ENCODE results near the gene SMAD7.

Gene SMAD7

DNA sequence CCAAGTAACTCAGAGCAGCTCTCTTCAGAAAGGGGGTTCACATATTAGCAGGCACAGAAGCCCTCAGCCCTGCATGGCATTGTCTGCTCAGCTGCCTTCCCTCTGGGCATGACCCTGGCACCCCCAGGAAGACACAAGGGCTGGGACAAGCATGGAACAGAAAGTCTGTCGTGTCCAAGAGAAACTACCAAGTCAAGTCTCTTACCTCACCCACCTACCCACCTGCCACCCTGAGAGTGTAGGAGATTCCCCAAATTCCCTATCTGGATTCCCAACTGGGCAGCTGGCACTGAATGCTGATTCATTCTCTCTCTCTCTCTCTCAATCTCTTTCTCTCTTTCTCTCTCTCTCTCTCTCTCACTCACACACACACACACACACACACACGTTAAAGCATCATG lies 21.6 kb downstream of the SMAD7 start:
- DNase-seq: no peak

DNA sequence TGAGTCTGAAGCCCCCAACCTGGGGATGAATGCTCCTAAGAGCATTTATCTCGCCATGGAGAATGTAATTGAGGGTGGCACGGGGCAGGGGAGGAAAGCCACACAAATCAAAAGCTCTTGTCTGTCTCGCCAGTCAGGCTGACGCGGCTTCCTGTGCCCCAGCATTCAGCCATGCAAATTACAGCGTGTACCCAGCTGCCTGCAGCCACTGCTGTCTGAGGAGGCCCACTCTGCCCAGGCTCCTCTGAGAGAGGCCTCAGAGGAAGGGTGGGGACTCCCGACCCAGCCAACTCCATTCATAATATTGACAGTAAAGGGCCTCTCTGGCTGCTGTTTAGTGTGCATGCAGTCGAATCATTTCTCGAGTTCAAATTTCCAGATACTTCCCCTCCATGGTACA lies 22.0 kb downstream of the SMAD7 start:
- DNase-seq: no peak

DNA sequence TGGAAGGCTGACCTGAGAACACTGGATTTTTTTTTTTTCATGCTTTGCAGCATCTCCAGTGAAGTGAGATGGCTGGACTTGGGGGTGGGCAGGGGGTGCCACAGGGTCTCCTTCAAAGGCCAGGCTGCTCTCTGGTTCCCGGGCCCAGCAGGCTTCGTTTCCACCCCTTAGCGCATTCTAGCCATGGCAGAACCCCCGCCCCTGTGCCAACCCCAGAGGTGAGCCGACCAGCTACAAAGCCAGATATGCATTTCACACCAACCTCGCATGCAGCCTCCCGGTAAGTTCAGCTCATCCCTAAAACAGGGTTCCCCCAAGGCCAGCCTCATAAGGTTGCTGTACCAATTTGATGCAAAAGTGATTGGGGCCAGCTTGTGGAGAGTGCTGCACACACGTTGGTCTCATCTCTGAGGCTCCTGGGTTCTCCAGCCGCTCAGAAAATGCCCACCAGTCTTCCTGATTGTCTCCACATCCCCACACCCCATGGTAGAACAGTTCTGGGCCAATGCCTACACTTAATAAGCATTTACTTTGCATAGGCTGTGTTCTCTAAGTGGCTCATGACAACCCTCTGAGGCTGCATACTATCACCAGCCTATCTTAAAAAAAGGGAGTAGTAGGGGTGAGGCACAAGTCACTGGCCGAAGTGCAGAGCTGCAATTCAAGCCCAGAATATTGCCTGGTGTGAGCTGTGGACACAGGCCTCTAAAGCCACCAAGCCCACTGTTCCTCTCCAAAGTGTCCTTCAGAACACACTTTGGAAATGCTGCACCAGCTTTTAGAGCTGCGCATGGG lies 23.3 kb downstream of the SMAD7 start:
- DNase-seq: no peak

DNA sequence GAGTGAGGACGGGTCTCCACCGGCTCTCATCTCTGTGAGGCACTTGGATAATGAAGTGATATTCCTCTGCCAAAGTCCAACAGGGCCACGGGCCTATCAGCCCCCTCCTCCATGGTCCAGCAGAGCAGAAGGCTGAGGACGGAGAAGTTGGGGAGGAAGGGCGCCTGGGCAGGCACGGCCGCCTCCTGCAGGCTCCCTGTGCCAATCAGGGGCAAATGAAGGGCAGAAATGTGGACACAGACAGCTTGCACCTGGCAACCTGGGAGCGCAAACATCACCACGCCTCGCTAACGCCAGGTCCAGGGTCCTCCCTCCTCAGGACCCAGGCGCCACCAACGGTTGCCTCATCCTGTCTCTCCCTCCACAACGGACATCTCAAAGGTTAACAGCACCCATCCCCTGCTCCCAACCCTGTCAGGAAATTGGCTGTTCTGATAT lies 24.3 kb downstream of the SMAD7 start:
- DNase-seq: no peak

DNA sequence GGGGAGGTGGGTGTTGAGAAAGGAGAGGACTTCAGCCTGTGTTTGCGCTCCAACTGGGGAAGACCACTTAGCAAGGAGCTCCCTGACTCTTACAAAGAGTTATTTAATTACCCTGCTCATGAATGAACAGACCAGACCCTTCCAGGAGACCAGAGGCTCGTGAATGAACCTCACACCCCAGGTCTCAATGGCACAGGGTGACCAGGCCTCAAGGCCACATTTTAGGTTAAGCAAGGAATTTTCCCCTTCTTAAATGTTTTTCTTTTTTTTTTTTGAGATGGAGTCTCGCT lies 25.3 kb downstream of the SMAD7 start:
- DNase-seq: no peak

DNA sequence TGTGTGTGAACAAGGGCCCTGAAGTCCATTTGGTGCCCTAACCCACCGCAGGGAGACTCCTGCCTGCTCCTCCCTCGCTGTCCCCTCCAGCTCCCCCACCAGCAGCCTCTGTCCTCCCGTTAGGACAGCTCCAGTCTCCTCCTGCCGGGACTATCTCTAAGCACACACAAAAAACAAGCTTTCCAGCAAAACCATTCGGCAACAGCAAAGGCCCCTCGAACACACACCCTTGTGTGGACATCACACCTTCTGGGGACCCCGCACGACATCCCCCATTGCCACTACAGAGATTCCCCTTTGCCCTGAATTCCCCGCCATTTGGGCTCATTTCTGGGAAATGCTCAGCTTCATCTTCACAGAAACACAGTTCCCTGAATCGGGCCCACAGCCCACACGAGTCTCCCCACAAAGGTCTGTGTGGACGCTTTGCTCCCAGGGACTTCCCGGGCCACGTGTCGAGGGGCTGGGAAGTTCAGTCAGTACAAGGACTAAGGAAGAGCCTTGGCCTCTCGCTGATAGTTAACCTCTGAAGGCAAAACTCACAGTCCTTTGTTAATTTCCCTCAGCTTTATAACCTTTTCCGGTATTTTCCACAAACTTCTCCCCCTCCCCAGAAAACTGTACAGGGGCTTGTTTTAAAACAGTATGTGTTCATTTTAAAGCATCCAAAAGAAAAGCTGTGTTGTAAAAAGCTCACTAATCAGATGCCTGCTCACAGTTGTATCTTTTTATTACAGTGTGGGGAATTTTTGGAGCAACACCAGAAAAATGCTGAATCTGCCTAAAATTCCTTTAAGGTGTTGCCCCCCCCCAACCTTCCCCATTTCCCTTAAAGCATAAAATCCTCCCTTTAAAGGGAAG lies 25.9 kb downstream of the SMAD7 start:
- no peak for DNase-seq

DNA sequence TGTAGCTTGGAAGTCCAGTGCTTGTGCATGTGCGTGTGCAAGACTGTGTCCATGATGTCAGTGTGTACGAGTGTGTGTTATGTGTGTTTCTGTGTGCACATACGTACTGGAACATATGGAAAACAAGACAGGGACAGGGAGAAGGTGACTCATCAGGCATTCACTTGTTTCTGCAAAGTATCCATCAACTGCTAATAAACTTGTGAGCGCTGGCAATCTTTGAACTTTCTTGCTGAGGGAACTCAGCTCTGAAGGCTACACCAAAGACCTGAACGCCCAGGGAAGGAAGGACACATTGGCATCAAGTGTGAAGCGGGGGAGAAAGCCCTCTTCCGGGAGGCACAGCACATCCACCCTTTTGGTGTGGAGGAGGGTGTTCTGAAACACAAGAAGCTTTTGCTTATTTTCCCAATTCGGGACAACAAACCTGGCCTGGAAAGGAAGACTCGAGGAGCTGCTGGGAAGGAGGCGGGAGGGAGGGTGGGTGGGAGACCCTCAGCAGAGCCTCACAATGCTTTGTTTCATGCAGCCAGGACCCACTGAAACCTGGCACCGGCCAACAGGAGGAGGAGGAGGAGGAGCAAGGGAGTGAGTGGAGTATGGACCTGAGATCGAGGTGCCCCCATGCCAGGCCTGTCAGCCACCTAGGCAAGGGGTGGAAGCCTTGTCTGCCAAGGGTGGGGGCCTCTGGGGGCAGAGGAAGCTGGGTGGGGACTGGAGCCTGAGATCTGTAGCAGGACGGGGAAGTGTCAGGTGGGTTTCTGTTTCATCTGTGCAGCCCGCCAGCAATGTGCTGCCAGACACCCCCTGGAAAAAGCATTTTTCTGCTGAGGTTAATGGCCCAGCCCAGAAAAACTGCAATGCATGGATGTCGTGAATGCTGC lies 26.8 kb downstream of the SMAD7 start:
- no peak for DNase-seq

DNA sequence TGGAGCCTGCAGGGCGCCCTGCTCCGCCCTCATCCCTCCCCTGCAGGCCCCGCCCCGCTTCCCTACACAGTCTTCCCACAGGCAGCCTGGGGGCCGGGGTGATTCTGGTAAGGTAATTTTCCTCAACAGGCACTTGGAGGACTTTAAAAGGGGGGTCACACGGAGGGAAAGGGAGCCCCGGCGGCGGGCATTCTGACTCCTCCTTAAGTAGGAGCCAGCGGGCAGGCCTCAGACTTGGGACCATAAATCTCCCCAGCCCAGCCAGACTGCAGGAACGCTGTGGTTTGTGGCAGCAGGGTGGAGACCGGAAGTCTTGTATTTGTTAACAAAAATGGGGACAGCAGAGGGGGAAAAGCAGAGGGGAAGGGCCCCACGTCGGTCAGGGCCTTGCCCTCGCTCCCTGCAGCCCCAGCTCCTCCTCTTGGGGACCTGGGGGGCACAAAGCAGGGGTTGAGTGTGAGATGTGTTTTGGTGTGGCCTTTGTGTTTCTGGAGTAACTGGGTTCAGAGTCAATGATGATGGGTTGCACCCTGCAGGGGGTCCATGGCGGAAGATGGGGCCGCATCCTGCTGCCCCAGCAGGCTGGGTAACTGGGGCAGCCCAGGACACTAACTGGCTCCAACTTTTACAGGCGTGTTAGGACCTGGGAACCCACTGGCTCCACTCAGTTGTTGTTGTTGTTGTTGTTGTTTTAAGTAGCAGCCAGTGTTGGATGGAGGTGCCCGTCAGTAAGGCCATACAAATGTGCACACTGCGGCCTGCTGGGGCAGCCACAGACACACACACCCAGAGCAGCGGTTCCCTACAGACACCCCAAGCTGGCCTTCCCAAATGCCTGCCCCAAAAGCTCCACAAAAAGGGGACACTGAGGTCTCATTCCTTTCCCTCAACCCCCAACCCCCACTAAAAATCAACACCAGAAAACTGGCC lies 27.7 kb downstream of the SMAD7 start:
- peak; percentile 53 for DNase-seq

DNA sequence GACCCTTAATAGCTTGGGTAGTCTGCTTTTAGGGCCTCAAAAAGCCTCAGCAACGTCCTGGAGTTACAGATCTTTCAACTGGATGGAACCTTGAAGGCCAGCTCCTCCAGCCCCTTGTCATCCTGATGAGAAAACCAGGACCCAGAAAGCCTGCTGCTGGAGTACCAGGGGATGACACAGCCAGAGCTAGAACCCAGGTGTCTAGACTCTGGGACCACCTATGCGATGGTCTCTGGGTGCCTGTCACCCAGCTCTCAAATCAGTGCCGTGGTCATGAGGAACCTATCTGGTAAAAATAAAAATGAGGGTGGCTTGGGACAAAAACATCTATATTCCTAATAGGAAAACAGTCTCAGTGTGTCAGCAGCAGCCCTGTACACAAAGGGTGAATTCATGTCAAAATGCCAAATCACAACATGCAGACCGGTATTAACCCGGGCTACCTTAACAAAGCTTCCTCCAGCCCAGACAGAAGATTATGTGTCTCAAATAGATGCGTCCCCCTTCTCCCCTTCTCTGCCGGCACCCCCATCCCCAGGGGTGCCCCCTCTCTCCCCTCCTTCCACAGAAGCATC lies 28.5 kb downstream of the SMAD7 start:
- no peak for DNase-seq

DNA sequence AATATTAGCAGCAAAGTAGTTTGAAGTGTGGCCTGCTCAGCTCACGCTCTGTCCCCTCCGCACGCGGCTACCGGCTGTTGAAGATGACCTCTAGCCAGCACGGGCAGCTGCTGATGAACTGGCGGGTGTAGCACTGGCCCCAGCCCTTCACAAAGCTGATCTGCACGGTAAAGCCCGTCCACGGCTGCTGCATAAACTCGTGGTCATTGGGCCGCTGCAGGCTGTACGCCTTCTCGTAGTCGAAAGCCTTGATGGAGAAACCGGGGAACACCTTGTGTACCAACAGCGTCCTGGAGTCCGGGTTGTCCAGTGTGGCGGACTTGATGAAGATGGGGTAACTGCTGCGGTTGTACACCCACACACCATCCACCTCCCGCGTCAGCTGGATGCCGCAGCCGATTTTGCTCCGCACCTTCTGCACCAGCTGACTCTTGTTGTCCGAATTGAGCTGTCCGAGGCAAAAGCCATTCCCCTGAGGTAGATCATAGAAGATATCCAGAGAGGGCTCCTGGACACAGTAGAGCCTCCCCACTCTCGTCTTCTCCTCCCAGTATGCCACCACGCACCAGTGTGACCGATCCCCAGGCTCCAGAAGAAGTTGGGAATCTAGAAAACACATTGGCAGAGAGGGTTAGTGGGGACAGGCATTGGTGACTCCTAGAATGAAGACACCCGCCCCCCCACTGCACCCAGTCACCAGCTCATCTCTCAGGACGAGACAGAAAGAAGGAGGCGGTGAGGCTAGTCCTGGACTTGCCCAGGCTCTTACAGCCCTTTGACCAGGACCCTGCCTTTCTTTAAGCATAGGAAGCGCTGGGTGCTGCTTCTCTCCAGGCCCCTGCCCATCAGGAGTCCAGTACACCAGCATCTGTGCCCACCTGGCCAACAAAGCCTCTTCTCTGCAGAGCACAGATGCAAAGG lies 29.2 kb downstream of the SMAD7 start:
- DNase-seq: no peak

DNA sequence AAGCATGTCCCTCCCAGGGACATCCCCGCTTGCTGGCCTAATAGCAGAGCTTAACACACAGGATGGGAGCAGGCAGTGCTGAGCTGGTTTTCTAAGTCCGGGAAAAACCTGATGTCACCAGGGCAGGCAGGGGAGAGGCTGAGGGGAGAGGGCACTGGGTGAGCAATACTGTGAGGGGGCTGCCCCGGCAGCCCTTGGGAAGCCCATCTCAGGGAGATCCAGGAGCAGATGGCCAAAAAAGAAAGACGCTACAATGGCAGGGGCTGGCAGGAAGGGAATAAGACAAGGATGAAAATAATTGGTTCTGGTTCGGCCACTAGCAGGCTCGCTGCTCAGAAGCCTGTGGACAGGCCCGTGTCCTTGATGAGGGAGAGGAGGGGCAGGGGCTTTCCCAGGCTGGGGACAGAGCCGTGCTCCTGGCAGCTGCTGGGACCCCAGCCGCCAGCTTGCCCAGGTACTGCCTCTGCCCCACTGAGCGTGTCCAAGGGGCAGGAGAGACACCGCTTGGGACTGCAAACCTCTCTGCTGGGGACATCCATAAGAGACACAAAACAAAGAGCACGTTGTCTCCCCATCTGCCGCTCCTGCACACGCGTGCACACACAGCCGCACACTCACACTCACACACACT lies 30.2 kb downstream of the SMAD7 start:
- no peak for DNase-seq

DNA sequence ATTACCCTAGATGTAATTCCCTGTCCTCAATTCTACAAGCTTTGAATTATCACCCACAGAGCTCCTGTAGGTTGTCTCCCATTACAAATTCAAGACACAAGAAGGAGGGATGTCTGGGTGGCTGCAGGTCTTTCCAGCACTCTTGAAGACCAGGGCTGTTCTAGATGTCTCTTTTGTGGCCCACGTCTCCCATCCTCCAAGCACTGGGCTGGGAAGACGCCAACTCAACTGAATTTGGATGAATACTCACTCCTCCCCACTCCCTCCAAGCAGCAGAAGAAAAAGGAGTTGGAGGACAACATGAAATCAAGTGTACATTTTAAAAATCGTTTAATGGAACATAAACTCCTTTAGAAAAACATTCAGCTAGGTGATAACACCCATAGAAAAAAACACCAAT lies 31.2 kb downstream of the SMAD7 start:
- DNase-seq: no peak

DNA sequence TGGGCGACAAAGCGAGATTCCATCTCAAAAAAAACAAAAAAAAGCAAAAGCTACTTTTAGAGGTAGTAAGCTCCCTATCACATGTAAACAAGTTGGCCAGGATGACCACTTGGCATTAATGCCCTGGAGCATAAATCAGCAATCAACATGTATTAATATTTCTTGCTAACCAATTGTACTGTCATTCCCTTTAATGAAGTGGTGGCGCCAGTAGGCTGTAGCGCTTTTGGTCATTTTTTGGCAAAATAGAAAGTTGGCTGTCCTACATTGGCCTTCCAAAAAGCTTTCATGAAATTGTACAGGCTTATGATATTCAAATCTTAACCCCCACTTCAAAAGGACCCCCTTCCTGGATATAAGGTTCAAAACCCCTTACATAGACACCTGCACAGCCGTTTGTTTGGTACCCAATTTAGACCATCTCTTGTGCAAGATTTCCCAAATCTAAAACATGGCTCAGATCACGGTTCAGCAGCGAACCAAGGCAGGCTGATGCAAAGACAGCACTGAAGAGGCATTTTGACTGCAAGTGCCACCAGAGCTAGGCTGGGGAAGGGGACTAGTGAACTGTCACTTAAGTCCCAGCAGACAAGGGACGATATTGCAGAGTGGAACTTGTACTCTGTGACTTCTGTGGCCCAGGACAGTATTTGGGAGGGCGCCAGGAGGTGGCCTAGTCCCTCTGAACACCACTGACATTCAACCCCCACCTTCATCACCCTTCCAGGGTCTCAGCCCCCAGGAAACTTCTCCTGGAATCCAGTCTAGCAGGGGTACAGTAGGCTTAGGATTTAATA lies 31.9 kb downstream of the SMAD7 start:
- no peak for DNase-seq

DNA sequence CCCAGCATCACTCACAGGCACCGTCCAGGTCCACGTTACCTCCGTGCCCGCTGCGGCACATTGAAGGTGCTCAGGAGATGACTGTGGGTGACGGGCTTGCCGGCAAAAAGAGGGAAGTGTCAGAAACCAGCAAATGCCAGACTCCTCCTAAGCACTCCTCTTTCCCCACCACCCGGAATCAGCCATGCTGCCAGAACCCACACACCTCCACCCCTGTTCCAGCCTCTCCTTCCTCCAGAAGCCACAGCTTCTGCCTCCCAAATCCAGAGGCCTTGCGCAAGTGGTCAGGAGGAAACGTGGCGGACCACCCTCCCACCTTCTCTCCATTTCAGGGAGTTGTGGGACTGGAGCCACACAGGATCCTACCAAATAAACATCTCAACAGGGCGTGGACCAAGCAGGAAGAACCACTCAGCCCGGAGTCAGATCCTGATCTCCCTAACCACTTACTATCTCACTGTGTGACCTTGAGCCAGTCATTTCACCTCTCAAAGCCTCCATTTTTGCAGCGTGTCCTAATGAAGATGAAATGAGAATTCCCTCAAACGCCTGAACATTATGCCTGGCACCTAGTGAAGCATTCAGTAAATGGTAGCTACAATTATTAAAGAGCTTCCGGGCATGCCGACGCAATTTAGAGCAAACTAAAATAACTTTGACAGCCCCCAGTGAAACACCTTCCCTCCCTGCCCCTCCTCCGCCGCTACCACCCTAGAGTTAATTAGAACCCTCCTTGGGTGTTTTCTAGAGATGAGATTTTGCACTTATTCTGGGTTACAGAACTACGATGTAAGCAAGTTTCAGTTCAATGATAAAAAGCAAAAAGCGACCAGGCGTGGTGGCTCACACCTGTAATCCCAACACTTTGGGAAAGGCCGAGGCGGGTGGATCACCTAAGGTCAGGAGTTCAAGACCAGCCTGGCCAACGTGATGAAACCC lies 32.9 kb downstream of the SMAD7 start:
- no peak for DNase-seq

DNA sequence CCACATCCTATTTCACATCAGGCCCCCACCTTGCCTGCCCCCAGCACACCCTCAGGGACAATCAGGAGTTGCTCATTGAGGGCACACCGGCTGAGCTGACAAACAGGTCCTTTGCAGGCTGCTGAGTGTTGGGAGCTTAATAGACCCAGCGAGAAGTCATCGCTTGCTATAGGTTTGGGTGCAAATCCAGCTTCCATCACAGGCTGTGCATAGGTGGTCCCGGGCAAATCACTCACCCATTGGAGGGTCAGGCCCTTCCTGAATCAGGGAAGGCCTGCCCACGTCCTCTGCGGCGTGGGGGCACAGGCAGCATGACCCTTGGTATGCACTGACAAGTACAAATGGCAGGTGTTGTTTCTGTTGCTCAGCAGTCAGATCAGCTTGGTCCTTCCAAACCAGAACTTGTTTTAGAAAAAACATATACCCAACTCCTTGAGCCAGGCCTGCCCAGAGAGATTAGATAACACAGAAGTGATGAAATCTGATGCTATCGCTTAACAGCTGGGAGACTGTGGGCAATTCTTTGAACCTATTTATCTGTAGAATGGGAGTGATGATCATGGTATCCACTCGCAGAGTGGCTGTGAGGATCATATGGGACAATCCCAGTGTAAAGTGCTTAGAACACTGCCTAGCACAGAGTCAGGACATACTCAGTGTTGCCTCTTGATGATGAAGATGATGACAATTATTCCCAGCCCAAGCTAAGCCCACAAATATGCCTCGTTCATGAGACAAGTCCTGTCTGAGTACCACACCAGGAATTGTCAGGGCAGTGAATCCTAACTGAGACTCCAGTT lies 34.9 kb downstream of the SMAD7 start:
- DNase-seq: no peak

DNA sequence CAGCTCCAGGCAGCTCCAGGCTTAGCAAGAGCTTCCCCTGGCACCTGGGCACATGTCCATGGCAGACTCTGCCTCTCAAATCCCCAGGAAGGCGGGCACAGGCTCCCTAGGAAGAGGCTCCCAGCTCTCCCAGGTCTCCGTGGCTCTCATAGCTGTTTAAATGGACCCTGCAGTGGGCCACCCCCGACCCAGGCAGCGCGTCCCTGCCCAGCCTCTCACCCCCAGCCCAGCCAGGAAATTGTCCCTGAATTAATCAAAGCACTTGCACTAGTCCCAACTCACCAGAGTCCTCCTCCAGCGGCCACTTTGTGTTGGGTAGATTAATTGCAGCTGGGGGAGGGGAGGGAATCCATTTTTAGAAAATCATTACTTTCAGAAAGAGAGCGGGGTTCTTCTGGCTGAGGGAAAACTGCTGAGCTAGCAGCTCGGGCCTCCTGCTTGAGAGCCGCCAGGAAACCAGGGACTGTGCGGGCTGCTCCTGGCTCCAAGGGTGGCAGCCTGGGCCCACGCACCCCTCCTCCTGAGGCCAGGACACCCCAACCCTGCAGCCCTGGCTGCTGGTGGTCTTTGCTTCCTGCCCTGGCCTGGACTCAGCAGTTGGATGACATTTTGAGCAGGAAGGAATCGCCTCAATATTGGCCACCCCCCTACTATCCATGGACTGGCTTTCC lies 36.0 kb downstream of the SMAD7 start:
- no peak for DNase-seq

DNA sequence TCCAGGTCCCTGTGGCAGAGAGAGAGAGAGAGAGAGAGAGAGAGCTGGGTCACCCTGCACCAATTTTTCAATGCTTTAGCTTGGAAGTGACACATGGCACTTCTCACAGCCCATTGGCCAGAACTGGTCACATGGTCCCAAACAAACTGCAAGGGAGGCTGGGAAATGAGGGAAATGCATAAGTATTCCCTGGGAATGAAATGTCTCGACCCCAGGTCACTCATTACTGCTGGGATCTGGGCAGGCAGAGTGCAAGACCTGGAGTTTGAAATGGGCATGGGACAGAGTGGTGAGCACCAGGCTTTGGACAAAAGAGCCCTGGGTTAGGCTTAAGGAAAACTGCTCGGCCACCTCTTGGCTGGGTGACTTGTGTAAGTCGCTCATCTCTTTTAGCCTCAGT lies 37.0 kb downstream of the SMAD7 start:
- no peak for DNase-seq
